RPMI8226 (cell line): ENCODE data around the gene FTO.
A peak's percentile ranks its signal among the peaks of the same experiment; 100 is the strongest.

Experiments used
- DNase-seq: peaks from one replicate; pipeline ENCODE4 v3.0.0-alpha.2; 2015

The FTO gene

DNA sequence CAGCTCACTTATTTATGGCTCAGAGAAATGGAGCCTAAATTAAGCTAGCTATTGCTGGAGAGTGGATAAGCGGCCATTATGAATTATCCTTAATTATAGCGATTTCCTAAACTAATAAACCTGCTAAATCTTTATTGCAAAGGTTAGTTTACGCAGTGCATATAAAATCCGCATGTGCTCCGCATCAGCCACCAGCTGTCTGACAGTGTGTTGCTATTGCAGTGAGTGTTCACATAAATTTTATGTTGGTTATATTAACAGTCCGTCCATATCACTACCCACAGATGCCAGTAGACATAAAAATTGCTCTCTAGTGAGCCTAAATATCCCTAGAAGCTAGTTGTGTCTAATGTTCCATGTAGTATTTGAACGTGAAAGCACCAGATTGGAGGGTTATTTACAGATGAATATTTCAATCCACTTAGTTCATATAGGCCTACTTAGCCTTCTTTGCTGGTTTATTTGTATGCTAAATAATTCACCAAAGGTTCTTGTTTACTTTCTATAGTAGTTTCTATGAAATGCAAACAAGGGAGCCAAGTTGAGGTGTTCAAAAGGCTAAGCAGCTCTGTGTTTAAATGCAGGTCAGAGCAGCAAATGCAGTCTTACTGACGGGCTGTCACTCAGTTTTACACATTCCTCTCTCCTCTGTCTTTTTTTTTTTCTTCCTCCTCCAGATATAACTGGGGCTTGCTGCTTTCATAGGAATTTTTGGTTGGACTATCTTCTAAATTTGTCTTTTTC lies 363.5 kb downstream of the FTO start:
- DNase-seq, result no peak

DNA sequence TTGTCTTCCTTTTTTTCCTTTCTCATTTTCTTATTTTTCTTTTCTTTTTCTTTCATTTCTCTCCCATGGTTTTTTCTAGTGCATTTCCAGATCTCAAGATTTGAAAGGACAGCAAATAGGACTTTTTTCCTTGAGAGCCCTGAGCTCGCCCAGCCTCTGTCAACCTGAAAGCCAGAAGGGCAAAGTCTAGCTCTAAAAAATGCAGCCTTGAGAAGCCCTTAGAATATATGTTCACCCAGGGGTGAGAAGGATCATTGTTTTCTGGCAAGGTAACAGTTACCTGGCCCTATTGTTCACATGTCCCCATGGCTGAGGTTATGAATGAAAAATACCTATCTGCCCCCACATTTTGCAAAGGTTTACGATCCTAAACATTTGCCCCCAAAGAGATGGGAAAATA lies 364.3 kb downstream of the FTO start:
- no peak for DNase-seq

DNA sequence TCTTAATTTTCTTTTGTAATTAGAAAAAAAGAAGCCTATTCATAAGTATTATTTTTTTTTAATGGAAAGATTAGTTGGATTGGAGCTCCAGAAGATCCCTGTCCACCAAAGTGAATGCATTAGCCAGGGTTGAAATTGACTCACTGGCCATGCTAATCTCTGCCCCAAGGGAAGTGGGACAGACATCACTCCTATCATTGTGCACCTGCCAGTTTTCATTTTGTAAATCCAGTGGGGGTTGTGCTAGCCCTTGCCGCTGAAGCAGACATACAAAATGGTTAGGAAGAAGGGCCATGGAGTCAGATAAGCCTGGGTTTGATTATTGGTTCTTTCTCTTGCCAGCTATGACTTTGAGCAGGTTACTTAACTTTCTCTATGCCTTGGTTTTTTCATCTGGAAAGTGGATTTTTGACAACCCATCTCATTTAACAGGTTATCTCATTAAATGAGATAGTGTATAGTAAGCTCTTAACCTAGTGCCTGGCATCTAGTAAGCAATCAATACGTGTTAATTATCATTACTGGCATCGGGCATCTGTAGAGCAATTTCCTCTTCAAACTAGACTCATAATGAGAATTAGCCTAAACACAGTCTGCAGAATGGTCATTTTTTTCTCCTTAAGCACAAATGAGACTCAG lies 365.8 kb downstream of the FTO start:
- DNase-seq, result no peak

DNA sequence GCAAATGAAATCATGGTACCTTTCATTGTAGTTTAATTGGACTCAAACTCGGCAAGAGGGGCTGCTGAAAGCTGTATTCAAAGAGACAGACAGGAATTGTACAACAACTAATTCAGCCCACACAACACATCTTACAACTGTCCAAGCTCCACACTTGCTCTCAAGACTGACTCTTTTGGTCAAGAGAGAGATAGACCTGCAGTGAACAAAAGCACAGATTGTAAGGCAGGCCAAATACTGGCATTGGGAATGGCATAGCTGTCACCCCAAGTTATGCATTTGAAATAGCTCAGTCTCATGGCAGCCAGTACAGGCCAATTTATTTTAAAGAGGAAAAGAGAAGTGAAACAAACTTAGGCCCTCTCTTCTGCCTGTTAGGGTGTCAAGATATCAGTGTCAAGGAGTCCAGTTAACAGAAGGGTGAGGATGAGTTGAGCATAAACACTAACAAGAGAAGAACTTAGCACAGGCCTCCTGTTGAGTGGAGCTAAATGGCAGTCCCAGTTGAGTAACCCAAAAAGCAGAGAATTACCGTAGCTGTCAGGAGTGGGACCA lies 366.9 kb downstream of the FTO start:
- DNase-seq, result peak; percentile 6

DNA sequence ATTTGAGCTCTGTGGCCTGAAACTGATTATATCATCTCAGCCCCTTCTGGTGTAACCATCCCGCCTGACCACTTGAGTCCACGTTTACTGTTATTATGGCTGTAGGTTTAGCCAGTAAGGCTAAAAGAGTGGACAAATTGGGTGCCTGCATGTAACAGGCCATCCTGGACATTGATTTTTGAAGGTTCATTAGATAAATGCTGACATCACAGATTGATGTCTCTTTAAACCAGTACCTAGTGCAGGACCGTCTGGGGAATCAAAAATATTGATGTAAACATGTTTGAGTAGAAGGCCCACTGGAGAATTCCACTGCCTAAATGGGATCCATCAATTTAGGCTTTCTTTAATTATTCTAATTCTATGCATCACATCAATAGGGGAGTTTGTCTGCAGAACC lies 367.6 kb downstream of the FTO start:
- no peak for DNase-seq

DNA sequence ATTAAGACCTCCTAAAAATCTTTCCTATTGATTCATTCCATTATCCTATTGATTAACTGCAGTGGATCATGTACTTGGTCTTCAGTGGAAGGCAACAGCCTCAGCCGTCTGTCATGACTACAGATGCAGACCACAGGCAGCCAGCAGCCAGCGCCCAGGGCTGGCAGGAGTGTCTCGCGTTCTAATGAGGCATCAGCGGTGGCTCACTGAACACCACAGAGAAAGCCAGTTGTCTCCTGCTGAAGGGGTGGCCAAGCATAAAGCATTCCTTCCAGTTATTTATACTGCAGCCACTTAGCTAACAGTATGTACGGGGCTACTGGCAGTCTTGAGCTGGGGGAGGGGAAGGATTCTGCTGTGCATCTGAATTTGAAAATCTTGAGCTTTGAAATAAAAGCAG lies 368.3 kb downstream of the FTO start:
- DNase-seq, result no peak

DNA sequence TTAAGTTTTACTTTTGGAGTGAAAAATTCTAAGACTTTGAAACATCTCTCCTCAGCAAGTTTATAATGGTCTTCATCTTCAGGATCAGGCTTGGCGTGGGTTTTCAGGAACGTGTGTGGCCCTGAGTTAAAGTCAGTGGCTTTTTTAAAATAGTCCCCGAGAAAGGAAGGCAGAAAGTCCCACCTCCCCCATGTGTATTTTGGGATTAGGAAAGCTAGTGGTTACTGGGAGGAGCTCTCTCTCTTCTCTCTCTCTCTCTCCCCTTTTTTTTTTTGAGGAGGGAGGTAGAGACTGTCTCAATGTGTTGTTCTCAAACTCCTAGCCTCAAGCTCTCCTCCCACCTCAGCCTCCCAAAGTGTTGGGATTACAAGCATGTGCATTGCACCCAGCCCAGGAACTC lies 369.4 kb downstream of the FTO start:
- DNase-seq, result no peak

DNA sequence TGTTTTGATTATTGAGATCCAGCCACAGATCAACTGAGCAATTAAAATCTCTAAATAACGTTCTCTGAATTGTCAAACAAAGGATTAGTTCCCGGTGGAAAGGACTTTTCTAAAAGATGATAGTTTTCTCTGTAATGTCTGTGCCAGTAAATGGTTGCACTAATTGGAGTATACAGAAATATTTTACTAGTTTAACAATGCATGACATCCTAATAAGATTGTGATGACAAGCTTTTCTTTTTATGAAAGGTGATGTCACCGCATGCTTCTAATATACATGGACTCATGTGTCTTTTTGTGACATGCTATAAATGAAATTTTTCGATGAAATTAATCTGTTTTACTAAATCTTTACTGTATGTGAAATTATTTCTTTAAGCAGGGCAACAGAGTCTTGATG lies 371.5 kb downstream of the FTO start:
- DNase-seq, result no peak

DNA sequence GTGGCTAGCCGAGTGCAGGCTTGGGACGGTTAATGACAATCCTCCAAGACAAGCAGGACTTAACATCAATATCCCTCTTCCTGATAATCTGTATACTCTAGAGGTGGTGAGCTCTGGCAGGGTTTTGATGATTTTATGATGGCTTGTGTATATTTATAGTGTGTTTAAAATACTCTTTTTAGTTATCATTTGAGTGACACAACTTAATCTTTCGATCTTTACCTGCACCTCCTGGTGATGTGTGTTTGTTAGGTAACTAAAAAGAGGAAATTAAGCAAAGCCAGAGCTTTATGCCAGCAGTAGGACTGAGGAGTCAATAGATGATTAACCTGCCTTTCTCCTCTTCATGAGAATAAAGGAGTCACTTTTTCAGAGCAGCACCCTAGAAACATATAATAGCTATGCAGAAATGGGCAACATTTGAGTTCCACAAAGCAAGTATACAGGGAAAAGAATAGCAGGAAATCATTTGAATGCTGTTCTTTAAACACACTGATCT lies 372.1 kb downstream of the FTO start:
- no peak for DNase-seq

DNA sequence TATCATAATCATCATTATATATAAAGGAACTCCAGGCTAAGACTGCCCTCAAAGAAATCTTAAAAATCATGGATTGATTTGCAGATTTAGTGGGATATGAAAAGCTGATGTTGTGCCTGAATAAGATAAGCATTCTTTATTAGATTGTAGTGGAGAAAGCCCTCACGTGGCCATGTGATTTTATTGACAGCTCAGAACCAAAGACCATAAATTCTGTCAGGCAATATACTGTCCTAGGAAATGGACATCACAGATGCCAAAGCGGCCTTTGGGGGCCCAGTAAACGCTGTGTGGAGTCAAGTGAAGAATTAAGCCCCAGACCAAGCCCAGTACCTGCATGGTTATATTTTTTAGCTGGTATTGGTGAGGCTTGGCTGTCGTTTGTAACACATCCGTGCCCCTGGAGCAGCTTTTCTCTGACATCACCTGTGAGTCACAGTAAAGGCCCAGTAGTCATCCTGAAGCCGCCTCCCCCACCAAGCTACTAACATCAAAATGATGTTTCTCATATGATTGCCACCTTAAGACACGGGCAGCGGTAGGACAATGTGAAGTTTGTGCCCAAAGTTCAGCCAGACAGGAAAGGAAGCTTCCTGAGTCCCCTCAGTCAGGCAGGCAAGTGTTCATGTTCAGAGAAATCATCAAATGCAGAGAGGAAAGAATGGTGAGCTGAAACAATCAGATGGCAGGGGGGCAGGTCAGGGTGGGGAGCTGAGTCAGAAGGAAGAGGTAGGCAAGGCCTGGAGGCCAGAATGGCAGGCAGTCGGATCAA lies 373.3 kb downstream of the FTO start:
- no peak for DNase-seq

DNA sequence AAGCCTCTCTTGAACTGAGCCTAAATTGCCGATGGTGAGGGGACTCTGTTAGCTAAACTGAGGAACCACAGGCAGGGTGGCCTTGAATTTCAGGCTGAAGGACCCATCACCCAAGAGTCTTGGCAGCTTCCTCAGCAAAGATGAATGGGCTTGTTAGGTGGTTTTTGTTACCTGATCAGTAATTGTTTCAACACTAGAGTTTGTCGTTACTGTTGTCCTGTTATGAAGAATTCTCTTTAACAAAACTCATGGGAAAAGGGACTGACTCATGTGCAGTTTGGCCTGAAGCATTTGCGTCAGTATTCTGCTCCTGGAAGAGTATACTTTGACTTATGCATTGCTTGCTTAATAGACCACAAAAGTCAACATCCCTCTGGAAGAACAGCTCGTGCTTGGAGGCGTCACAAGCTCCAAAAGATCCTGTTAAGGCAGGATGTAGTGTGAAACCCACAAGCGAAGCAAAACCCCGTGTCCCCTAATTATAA lies 376.6 kb downstream of the FTO start:
- no peak for DNase-seq

DNA sequence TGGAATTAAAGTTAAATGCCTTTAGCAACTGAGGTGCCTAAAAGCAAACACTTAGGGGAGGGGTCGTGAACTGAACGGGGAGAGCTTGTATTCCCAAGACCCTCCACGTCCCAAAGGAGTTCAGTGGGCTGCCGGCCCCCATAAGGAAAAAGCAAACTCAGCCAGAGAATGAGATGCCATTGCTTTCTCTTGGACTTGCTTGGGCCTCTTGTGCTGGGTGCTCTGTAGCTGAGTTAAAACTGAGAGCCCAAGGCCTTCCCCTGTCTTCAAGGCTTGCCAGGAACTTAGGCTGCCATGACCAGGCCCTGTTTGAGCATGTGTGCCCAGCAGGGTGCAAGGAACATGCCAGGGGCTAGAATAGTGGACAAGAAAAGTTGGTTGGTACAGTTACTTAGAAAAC lies 382.8 kb downstream of the FTO start:
- DNase-seq, result no peak

DNA sequence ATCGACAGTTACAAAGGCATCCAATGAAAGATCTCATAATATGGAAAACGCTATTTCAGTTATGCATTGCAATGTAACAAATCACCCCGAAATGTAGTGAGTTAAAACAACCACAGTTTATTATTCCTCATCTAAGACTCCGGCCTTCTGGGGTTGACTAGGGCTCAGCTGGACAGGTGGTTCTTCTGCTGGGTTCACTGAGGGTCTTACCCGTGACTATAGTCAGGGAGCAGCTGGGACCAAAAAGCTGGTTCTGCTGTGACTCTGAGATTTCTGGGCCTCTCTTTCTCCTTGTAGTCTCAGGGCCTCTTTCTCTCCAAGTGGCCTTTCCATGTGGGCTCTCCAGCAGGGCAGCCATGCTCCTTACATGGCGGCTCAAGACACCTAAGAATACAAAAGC lies 386.6 kb downstream of the FTO start:
- no peak for DNase-seq

DNA sequence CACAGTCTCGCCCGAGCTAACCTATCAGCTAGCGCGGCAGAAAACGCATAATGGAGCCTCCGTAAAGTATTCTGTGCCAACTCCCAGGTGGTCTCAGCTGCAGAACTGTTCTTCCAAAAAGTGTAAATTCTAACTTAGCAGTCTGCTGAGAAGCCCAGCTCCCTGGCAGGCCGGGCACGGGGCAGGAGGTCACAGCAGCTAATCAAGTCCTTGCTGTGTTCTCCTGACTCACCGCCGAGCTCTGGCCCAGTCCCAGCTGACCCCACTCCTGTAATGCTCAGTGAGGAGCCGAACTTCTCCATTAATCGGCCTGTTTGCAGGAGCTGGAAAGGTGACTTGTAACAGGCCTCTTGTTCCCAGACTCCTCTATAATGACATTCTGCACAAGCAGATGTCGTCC lies 389.3 kb downstream of the FTO start:
- DNase-seq, result no peak

DNA sequence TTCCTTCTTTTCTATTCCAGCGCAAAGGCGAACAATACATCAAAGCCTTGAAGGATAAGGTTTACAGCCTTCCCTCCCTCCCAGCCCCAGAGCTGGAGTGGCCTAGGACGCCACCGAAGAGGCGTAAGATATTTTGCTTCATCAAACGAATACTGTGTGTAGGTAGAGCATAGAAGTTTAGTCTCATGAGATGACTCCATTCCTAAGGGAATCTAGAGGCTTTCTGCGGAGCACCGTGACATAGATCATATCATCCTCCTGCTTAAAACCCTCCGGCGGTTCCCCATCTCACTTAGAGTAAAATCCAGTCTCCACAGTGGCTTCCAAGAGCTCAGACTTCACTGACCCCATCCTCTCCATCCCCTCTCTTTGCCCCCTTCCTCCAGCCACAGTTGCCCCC lies 390.7 kb downstream of the FTO start:
- no peak for DNase-seq

DNA sequence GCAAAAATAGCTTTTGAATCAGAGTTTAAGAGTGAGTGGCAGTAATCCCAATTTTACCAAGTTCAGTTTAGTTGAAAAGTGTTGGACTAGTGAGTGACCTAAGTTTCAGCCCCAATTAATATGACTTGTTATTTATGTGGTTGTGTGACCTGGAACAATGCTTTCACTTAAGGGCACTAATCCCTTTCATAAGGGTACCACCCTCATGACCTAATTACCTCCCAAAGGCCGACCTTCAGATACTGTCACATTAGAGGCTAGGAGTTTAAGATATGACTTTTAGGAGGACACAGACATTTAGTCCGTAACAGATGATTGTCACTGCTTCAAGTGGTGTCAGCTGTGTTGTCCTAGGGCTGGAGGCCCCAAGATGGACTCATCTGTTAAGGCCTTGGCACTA lies 392.7 kb downstream of the FTO start:
- DNase-seq, result no peak

DNA sequence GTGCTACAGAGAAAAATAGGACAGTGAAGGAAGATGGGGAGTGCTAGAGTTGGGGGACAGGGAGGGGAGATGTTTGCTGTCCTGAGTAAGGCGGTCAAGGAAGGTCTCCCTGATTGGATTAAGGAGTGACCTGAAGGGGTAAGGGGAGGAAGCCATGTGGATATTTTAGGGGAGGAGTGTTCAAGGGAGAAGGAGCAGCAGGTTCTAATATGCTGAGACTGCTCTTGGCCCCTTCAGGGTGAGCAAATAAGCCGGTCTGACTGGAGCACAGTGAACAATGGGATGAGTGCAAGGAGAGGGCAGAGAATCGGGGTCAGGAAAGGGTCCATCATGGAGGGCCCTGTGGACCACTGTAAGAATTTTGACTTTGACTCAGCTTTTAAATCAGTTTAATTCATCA lies 393.8 kb downstream of the FTO start:
- DNase-seq, result no peak

DNA sequence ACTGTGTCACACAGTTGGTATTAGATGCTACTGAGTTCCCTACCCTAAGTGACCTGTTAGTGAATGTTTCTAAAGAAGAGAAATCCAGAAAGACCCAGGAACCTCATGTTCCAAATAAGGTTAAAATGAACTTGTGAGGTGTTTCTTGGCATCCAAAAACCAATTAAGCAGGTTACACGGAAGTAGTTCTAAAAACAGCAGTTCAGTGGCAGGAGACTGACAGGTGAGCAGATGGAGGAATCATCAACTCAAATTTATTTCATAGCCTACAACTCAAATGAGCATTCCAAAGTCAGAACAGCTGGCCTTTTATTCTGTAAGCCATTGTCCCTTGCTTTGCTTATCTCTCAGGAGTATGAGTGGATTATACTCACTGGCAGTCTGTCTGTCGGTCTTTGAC lies 394.3 kb downstream of the FTO start:
- no peak for DNase-seq

DNA sequence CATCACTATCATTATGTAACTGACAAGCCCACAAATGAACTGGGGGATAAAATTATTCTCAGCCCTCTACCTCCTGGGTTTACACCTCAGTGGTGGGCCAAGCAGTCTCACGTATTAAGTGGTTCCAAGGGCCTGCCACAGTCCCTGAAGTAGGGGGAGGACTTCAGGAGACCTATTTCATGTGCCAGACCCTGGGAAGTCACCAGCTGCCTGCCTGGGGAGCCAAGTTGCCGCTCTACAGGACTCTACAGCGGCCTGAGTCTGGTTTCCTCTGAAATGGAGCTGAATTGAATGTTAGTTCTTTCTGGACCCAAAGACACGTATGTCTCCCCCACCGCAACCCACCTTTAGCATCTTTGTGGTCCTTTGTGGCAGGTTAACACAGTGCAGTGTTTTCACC lies 395.7 kb downstream of the FTO start:
- no peak for DNase-seq

DNA sequence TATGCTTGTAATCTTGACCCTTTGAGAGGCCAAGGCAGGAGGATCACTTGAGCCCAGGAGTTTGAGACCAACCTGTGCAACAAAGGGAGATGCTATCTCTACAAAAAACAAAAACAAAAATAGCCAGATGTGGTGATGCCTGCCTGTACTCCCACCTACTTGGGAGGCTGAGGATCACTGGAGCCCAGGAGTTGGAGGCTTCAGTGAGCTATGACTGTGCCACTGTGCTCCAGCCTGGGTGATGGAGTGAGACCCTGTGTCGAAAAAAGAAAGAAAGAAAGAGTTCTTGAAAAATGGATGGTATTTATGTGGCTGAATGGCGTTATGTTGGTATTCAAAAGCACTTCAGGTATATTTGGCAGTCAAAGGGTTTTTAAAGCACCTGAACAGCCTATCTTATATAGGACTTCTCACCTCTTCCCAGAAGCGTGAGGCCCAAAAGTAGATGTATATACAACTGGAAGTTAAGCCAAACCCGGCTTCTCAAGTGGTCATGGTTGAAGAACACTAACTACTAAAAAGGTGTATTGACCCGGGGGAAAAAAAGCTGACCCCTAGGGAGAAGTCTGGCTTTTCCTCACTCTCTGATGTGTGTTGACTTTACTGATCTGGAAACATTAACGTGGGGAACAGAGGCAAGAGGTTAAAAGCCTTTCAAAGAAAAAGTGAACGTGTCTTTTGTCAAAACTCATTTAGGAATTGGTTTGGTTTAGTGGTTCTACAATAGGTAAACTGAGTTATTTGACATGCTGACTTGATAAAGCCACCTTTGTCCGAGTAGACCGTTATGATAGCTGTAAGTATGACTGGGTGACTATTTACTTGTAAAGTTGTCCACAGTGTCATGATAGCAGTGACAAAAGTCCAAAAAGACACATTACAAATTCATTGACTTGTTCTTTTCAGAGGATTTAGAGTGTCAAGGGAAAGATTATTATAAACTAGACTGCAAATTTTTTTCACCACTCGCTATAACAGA lies 399.2 kb downstream of the FTO start:
- no peak for DNase-seq

DNA sequence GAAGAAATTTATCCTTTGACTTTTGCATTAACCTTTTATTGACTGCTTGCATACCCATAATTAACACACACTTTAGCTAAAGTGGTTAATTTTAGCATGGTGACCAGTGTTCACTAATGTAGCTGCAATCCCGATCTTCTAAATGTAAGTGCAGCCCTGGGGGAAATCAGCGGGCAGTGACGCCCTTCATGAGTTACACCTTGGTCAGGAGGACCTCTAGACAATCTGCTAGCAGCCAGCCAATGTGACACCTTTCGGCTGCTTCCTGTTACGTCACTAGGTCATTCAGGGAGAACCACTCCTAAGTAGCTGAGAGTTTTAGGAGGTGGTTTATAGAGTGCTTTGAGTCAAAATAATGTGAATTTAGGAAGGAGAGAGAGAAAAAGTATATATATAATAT lies 402.1 kb downstream of the FTO start:
- no peak for DNase-seq

DNA sequence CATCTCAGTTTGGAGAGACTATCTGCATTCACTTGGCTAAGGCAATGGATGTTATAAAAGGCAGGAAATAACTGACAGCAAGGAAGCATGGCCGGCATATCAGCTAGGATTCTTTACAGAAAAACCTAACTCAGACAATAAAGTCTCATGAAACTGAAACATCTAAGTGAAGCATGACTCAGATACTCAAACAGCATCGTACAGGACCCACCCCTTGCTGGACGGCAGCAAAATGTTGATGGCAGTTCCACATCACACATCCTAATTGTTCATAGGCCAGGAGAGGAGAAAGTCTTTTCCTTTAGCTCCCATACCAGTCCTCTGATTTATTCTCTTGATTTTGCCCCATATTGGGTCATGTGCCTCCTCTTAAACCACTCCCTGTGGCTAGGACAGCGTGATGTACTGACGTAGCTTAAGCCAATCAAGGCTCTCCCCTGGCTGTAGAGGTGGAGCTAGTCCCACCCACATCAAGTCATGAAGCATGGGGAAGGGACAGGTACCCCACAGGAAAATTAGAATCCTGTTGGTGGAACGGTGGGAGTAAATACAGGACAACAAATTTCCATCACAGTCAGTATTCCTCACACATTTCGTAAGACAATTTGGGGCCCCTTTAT lies 403.7 kb downstream of the FTO start:
- no peak for DNase-seq
